Endothelial cell of umbilical vein (primary cell): ENCODE data around the gene KATNIP. TPM values are rescaled to one million over a fixed set of nuclear protein-coding genes. Genes with fewer than 3 reads are reported as not detected.

Experiments
- BruUV-seq: library from RNA; stranded (reverse); fragments of 400-500 nt; replicated peaks from 2 replicates; lab custom pipeline; 2021; lab: Mats Ljungman, UMichigan
- CTCF ChIA-PET: fragments of 300-600, 350-600 bp; sonication (Branson Sonifier 250); formaldehyde crosslinking; loops from one replicate; lab custom pipeline; 2021; ENCODE audit warnings: antibody characterized with exemption, inconsistent platforms; lab: Charles Lee
- POLR2A ChIA-PET: fragments of 300-600, 350-600 bp; sonication (Branson Sonifier 250); formaldehyde crosslinking; loops from one replicate; lab custom pipeline; 2021; ENCODE audit warnings: antibody characterized with exemption, inconsistent platforms; lab: Charles Lee
- DNase-seq: peaks from one replicate; pipeline ENCODE4 v3.0.0-alpha.2; 2011; ENCODE audit warnings: low read depth, low spot score
- FAIRE-seq: peaks from 2 replicates; lab custom pipeline; 2011; peaks lifted over from hg19 to GRCh38; lab: Jason Lieb, UNC
- H2AFZ ChIP-seq: 2 replicates; pipeline ENCODE4 v1.6.0; 2012; ENCODE audit warnings: low read depth, low read length, control low read depth, inconsistent platforms
- H3K27ac ChIP-seq: 2 replicates; pipeline ENCODE4 v1.5.1; 2011; ENCODE audit warnings: low read depth, mild to moderate bottlenecking, control low read depth, low read length, moderate library complexity; ENCODE audit not compliant: insufficient read depth
- H3K27me3 ChIP-seq, 2 experiments: 2 replicates each; pipeline versions ENCODE4 v1.6.0 to v1.6.1; 2011; ENCODE audit warnings: low read length in 2 of 2, mixed read lengths in 1 of 2; ENCODE audit not compliant: control insufficient read depth in 2 of 2, insufficient read depth in 2 of 2
- H3K36me3 ChIP-seq, 2 experiments: 2 replicates in 1 of 2; 3 replicates in 1 of 2; pipeline ENCODE4 v1.5.1; 2011; ENCODE audit warnings: low read length in 2 of 2, mild to moderate bottlenecking in 1 of 2, moderate library complexity in 1 of 2; ENCODE audit not compliant: control insufficient read depth in 2 of 2, insufficient read depth in 2 of 2; ENCODE audit errors: extremely low read depth in 1 of 2
- H3K4me1 ChIP-seq: 3 replicates; pipeline ENCODE4 v1.5.1; 2011; ENCODE audit warnings: mild to moderate bottlenecking, low read length; ENCODE audit not compliant: control insufficient read depth, insufficient read depth; ENCODE audit errors: extremely low read depth
- H3K4me2 ChIP-seq: 2 replicates; pipeline ENCODE4 v1.6.1; 2011; ENCODE audit warnings: low read length, control low read depth, mixed read lengths; ENCODE audit not compliant: insufficient read depth
- H3K4me3 ChIP-seq, 3 experiments: fragments of 200-600 bp in 1 of 3; sonication (generic), shearing (Covaris generic) in 1 of 3; replicated peaks in 1 of 3; 2 replicates each; pipeline ENCODE4 v1.5.1; 2011 to 2016; ENCODE audit warnings: control low read depth in 3 of 3, low read length in 3 of 3, mild to moderate bottlenecking in 2 of 3, inconsistent platforms in 1 of 3, low read depth in 1 of 3, moderate library complexity in 1 of 3; ENCODE audit not compliant: insufficient read depth in 1 of 3
- H3K79me2 ChIP-seq: 2 replicates; pipeline ENCODE4 v1.6.0; 2012; ENCODE audit warnings: low read length, inconsistent platforms; ENCODE audit not compliant: control insufficient read depth, insufficient read depth
- H3K9ac ChIP-seq: replicated peaks from 2 replicates; pipeline ENCODE3; 2011; ENCODE audit warnings: low read length, control low read depth; ENCODE audit not compliant: insufficient read depth; ENCODE audit errors: extremely low read depth
- H3K9me1 ChIP-seq: replicated peaks from 3 replicates; pipeline ENCODE4 v1.6.0; 2011; ENCODE audit warnings: mild to moderate bottlenecking, low read length; ENCODE audit not compliant: control insufficient read depth, insufficient read depth; ENCODE audit errors: extremely low read depth
- H3K9me3 ChIP-seq: replicated peaks from 2 replicates; pipeline ENCODE4 v1.5.1; 2012; ENCODE audit warnings: low read length, inconsistent platforms; ENCODE audit not compliant: control insufficient read depth, insufficient read depth
- H4K20me1 ChIP-seq: replicated peaks from 2 replicates; pipeline ENCODE3; 2011; ENCODE audit warnings: mild to moderate bottlenecking, low read length; ENCODE audit not compliant: control insufficient read depth, insufficient read depth; ENCODE audit errors: extremely low read depth
- EZH2 ChIP-seq: IDR thresholded peaks from 2 replicates; pipeline ENCODE4 v1.6.1; 2012; ENCODE audit warnings: borderline replicate concordance, low read depth, mild to moderate bottlenecking, moderate library complexity, low read length, inconsistent platforms; ENCODE audit not compliant: severe bottlenecking
- FOS ChIP-seq: IDR thresholded peaks from 2 replicates; pipeline ENCODE4 v1.6.1; 2011; ENCODE audit warnings: mild to moderate bottlenecking, low read length, moderate library complexity, borderline replicate concordance; ENCODE audit not compliant: insufficient read depth
- GATA2 ChIP-seq: IDR thresholded peaks from 2 replicates; pipeline ENCODE4 v1.7.0; 2011; ENCODE audit warnings: low read depth, mild to moderate bottlenecking, moderate library complexity, mixed read lengths, low read length; ENCODE audit not compliant: insufficient read length, insufficient read depth
- JUN ChIP-seq: IDR thresholded peaks from 2 replicates; pipeline ENCODE4 v1.6.1; 2011; ENCODE audit warnings: borderline replicate concordance, low read depth; ENCODE audit not compliant: insufficient read length, insufficient read depth
- MAX ChIP-seq: IDR thresholded peaks from 2 replicates; pipeline ENCODE4 v1.6.1; 2011; ENCODE audit not compliant: insufficient read depth, insufficient read length
- MYC ChIP-seq: IDR thresholded peaks from one replicate; pipeline ENCODE4 v1.6.1; 2011; ENCODE audit warnings: mild to moderate bottlenecking, low read depth, low read length
- POLR2A ChIP-seq: IDR thresholded peaks from 2 replicates; pipeline ENCODE4 v1.6.1; 2012; ENCODE audit warnings: low read depth, mild to moderate bottlenecking, control low read depth, low read length
- POLR2AphosphoS5 ChIP-seq: IDR thresholded peaks from 2 replicates; pipeline ENCODE4 v1.6.1; 2012; ENCODE audit warnings: low read depth, mild to moderate bottlenecking, control low read depth, low read length, moderate library complexity; ENCODE audit not compliant: insufficient read depth
- dilution Hi-C: fragments of 300-500 bp; cut with MboI; formaldehyde crosslinking; loops from one replicate; pipeline ENCODE4 v1.15.0; 2019; ENCODE audit warnings: low sequenced_read_pairs; ENCODE audit not compliant: extremely low pct_ligation_motif_present
- intact Hi-C: fragments of 100-400 bp; cut with micrococcal nuclease; formaldehyde crosslinking; loops from one replicate; pipeline ENCODE4 v1.10.0; 2022
- polyA plus RNA-seq, 4 experiments: library from polyadenylated mRNA; depleted of rRNA in 3 of 4; stranded (reverse) in 3 of 4; unstranded in 1 of 4; fragments of >200 nt; gene quantifications; 2 replicates each; pipeline versions ENCODE4 v1.2.1 to v1.2.3, GENCODE V29; 2011 to 2012; ENCODE audit warnings: missing spikeins in 1 of 4
- total RNA-seq: library from RNA; stranded (reverse); gene quantifications from 2 replicates; pipeline ENCODE4 v1.2.3, GENCODE V29; 2021
- TF ChIP-seq, protein P1 (sequence below), 2 donors: IDR thresholded peaks; 1 replicate in 1 of 2; 2 replicates in 1 of 2; pipeline ENCODE4 v1.5.1; 2011; ENCODE audit warnings: low read length in 2 of 2, mild to moderate bottlenecking in 2 of 2, moderate library complexity in 2 of 2, control low read depth in 1 of 2, inconsistent platforms in 1 of 2, low read depth in 1 of 2; ENCODE audit not compliant: insufficient read depth in 1 of 2; ENCODE audit errors: extremely low read depth in 1 of 2

KATNIP gene
- total and polyA plus RNA-seq, 2 donors (not counting 3 experiments of a cell fraction or from before 2014, with no cell fraction given), result 14.7 to 30.7 TPM

DNA sequence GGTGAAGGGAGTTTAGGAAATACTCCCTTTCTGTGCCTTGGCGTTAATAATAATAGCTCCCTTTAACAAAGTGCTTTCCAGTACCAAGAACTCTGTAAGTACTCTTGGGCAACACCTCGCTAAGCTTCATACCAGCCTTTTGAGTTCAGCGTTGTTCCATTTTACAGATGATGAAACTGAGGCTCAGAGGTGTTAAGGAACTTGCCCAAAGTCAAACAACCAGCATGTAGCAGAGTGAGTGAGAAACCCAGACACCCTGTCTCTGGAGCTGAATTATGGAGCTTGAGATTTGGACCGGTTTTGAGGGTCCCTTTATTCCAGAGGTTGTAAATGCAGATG, 607 bp downstream of the KATNIP start:
- dilution Hi-C loops, result no loop called here
- H3K9me3 ChIP-seq, result no peaks in the 10 kb centered on the region
- TF ChIP-seq FOS, result no peak
- H3K4me3 ChIP-seq, result peak overlapping the region; percentile 75 to 89 (median 89)
- H3K27ac ChIP-seq, result peak overlapping the region; percentile 93
- peaks cover 14% of the 10 kb centered on the region for H3K4me1 ChIP-seq
- FAIRE-seq (no peak), DNase-seq (no peak)
- ChIA-PET POLR2A (no interaction called here), CTCF (interaction anchor here (1.3 to 1.4 kb wide), 2 partner anchors 9 to 11 kb away, joined by 3 to 5 read pairs; no protein-coding TSS in a partner anchor)
- H3K9me1 ChIP-seq, result no peaks in the 10 kb centered on the region
- H3K4me2 ChIP-seq, result peak overlapping the region; percentile 85
- peak overlapping the region; percentile 93 for H2AFZ ChIP-seq
- peaks cover 0 to 1% of the 10 kb centered on the region in 2 experiments for H3K36me3 ChIP-seq
- TSS peak; percentile 68 for BruUV-seq
- intact Hi-C loops, result loop anchor here (1.0 kb wide), 1 partner anchor 317 kb away; no protein-coding TSS in a partner anchor
- H3K79me2 ChIP-seq, result peaks cover 41% of the 10 kb centered on the region
- H4K20me1 ChIP-seq, result no peaks in the 10 kb centered on the region
- H3K27me3 ChIP-seq, result no peaks in the 10 kb centered on the region
- H3K9ac ChIP-seq, result peak overlapping the region; percentile 97

- Histone ChIP-seq H3K27me3 (no peaks in the 10 kb centered on the region), H3K4me3 (no peak overlapping the region), H3K9me3 (no peaks in the 10 kb centered on the region), H3K79me2 (peaks cover 40% of the 10 kb centered on the region), H3K4me1 (peaks cover 14% of the 10 kb centered on the region), H2AFZ (no peak overlapping the region), H3K9me1 (no peaks in the 10 kb centered on the region), H3K27ac (no peak overlapping the region), H4K20me1 (no peaks in the 10 kb centered on the region), H3K9ac (peak overlapping the region; percentile 97), H3K4me2 (peak overlapping the region; percentile 85), H3K36me3 (no peaks in the 10 kb centered on the region)
- intact Hi-C loops (no loop called here), dilution Hi-C loops (no loop called here)
- DNase-seq (no peak), FAIRE-seq (no peak)
- ChIA-PET CTCF (no interaction called here), POLR2A (no interaction called here)
- TF ChIP-seq JUN (no peak), MYC (no peak), GATA2 (no peak), EZH2 (no peak), MAX (no peak), POLR2A (no peak), FOS (no peak), POLR2AphosphoS5 (no peak)
- TF ChIP-seq, protein P1, sequence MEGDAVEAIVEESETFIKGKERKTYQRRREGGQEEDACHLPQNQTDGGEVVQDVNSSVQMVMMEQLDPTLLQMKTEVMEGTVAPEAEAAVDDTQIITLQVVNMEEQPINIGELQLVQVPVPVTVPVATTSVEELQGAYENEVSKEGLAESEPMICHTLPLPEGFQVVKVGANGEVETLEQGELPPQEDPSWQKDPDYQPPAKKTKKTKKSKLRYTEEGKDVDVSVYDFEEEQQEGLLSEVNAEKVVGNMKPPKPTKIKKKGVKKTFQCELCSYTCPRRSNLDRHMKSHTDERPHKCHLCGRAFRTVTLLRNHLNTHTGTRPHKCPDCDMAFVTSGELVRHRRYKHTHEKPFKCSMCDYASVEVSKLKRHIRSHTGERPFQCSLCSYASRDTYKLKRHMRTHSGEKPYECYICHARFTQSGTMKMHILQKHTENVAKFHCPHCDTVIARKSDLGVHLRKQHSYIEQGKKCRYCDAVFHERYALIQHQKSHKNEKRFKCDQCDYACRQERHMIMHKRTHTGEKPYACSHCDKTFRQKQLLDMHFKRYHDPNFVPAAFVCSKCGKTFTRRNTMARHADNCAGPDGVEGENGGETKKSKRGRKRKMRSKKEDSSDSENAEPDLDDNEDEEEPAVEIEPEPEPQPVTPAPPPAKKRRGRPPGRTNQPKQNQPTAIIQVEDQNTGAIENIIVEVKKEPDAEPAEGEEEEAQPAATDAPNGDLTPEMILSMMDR (IDR thresholded peaks at IDR 0.05; ENCODE audit: extremely low read depth in 1 of 2, insufficient read depth in 1 of 2, low read depth in 1 of 2, low read length in 2 of 2), result no peak
- BruUV-seq, result no TSS peak
Measured at GRCh38 chr16:27551036-27551435, 1.1 kb downstream of the KATNIP start.
